ENCODE data around the gene ANKS1B.

DNA sequence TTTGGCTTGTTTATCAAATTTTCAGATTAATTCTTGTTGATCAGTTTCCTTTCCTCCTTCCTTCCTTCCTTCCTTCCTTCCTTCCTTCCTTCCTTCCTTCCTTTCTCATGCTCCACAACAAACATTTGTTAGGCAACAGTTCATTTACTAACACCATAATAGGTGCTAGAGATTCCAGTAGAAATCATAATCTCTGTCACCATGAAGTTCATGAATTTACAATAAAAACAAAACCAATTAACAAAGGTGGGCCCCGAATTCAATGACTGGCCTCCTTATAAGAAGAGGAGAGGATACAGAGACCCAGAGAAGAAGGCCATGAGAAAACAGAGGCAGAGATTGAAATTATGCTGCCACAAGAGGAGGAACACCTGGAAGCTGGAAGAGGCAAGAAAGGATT is 604.0 kb downstream of the ANKS1B start:
- TF ChIP-seq POLR2A (IDR thresholded peaks at IDR 0.05; ENCODE audit: borderline replicate concordance, extremely low read depth, insufficient read depth, insufficient read length) (no peak), EZH2phosphoT487 (IDR thresholded peaks at IDR 0.05; ENCODE audit: borderline replicate concordance) (no peak), CTCF (IDR thresholded peaks at IDR 0.05 in 2 of 3, conservative IDR thresholded peaks at IDR 0.05 in 1 of 3; ENCODE audit: borderline replicate concordance in 1 of 3, insufficient read depth in 1 of 3, low read depth in 2 of 3, low read length in 2 of 3) (no peak), POLR2AphosphoS5 (IDR thresholded peaks at IDR 0.05; ENCODE audit: low read depth, low read length) (no peak), TCF7L2 (IDR thresholded peaks at IDR 0.05; ENCODE audit: borderline replicate concordance, extremely low read depth, insufficient read depth, insufficient read length) (no peak), ZNF274 (IDR thresholded peaks at IDR 0.05; ENCODE audit: low read depth, low read length) (no peak), SIN3A (IDR thresholded peaks at IDR 0.05; ENCODE audit: low read depth) (no peak), ZBTB33 (IDR thresholded peaks at IDR 0.05; ENCODE audit: extremely low read depth, insufficient replicate concordance, low read length) (no peak)

All from HCT116 (cell line).